Lower lobe of right lung (tissue), 2 donors: ENCODE measurements around the gene LRP1-AS. TPM values are rescaled to one million over a fixed set of nuclear protein-coding genes. Genes with fewer than 3 reads are reported as not detected.

Experiments used
- ATAC-seq, 2 donors: fragments of 200-7000 bp; cut with Tn5 transposase; one replicate each; pipeline ENCODE4 v1.9.1; 2020 to 2022; ENCODE audit warnings: mild to moderate bottlenecking in 2 of 2, moderate library complexity in 2 of 2
- DNase-seq: peaks from one replicate; pipeline ENCODE4 v3.0.0-alpha.2; 2020
- H3K27ac ChIP-seq: fragments of 200-600 bp; one replicate; pipeline ENCODE4 v1.8.0; 2022
- H3K27me3 ChIP-seq: fragments of 200-600 bp; one replicate; pipeline ENCODE4 v1.8.0; 2022; ENCODE audit warnings: low read depth
- H3K36me3 ChIP-seq: fragments of 200-600 bp; one replicate; pipeline ENCODE4 v1.8.0; 2022; ENCODE audit warnings: mild to moderate bottlenecking
- H3K4me1 ChIP-seq: fragments of 200-600 bp; one replicate; pipeline ENCODE4 v1.8.0; 2022
- H3K4me3 ChIP-seq: fragments of 200-600 bp; one replicate; pipeline ENCODE4 v1.8.0; 2022; ENCODE audit warnings: mild to moderate bottlenecking
- H3K9me3 ChIP-seq: fragments of 200-600 bp; one replicate; pipeline ENCODE4 v1.8.0; 2022
- CTCF ChIP-seq: fragments of 200-600 bp; IDR thresholded peaks from one replicate; pipeline ENCODE4 v1.8.0; 2022; ENCODE audit warnings: antibody characterized with exemption, mild to moderate bottlenecking
- intact Hi-C: fragments of 100-400 bp; cut with DNase I; formaldehyde crosslinking; loops from one replicate; pipeline ENCODE4 v1.11.0; 2022
- total RNA-seq: library from RNA; stranded (reverse); fragmentation: NEBNext Ultra II Directional; extraction: Animal tissue kit (Norgen Biotek cat#: 25700); gene quantifications from one replicate; pipeline ENCODE4 v1.2.1, GENCODE V29; 2021
- donor health status: DM: no; HTN: yes; CAD: no; lungs with severe emphysema.

Gene LRP1-AS
- total RNA-seq, 1 donor from 2014 or later = not detected

DNA sequence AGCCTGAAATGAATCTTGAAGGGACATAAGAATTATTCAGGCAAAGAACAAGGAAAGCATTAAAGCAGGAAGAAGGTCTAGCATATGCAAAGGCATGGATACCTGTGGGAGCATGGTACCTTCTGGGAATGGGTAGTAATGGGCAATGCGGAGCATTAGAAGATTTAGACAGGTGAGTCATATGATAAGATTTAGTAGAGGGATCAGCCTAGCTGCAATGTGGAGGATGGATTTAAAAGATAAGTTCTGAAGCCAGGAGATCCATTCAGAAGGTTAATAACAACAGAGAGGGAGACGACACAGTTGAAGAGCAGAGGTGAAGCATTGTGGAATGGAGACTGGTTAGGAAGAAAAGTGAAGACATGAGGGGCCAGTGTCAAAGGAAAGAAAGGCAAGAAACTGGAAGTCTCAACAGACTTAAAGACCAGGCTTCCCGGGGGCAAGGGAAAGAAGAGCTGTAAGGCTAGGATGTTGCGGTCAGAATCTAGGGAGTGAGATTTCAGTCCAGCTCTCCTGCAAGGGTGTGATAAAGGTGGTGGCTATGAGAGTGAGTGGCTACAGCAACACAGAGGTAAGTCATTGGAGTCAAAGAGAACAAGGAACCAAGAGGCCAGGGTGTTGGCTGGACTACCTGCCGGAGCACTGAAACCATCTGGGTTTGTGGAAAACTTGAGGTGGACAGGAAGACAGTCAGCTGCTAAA lies 30.7 kb downstream of the LRP1-AS start:
- Histone ChIP-seq H3K36me3 (no peaks in the 10 kb centered on the region), H3K4me3 (no peak overlapping the region), H3K27me3 (no peaks in the 10 kb centered on the region), H3K27ac (no peak overlapping the region), H3K4me1 (peaks cover 14% of the 10 kb centered on the region), H3K9me3 (no peaks in the 10 kb centered on the region)
- ATAC-seq = no peak
- no peak for DNase-seq
- intact Hi-C loops = no loop called here
- no peak for TF ChIP-seq CTCF

DNA sequence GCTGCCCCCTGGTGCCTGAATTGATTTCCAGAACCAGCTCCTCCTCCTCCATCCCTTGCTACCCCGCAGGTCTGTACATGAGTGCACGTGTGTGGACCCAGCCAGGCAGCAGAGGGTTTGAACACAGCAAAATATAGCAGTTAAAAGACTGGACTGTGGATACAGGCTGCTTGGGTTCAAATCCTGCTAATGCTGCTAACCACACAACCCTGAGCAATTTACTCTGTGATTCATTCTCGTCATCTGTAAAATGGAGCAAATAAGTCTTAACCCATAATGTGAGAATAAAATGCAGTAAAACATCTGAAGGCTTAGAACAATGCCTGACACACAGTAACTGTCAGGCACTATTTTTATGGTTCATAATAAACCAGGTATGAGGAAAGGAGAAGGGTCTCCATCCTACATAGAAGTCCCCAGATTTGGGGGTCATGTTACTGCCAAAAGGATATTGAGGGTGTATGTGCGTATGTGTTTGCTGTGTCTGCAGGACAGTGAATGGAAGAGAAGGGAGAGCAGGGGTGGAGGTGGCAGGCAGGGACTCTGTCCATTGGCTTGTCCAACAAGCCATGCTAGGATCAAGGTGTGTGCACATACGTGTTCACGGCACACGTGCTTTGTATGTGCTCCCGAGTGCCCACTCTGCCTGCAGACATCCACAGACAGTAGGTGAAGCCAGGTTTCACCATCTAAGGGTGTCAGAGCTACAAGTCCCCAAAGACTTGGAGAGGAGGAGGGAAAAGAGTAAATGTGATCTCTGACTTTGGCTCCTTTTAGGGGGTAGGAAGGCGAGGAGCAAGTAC lies 34.7 kb downstream of the LRP1-AS start:
- H3K4me3 ChIP-seq = peak overlapping the region; percentile 95

DNA sequence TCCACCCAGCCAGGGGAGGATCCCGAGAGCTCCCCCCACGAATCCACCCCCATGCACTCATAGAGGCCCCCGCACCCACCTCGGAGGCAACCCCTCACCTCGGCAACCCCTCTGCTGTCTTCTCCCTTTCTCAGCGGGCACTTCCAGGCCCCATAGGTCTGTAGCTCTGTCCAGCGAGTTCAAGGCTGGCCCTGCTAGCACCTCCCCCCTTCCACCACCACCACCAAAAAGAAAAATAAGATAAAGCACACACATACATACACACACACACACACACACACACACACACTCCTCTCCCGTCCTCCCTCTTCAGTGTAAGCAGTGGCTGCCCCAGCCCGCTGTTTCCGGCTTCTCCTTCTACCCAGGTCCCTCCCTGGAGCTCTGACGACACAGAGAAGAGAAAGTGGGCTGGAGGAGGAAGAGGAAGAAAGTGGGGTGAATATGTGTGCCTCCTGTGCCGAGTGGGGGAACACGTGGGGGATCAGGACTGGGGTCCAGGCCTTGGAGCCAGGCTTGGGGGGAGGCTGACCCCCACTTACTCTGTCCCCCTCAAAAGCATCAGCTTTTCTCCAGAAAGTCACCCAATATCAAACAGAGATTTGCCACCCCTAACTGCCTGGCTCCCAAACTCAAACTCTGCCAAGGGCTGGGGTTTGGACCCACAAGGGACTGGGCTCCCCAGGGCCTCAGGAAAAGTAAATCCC lies 36.2 kb downstream of the LRP1-AS start, which contains the start of gene STAT6:
STAT6 (minus strand) TSS at position 332 of the 704 bp plus-strand sequence. CDS start 3,084 bp downstream, outside the sequence.
- ATAC-seq (peak; percentile 88 to 90), DNase-seq (peak; percentile 92)
- Histone ChIP-seq H3K27ac (peak within 1 kb of the TSS; percentile 100), H3K36me3 (peaks cover 24% of the 10 kb centered on the region), H3K27me3 (no peaks in the 10 kb centered on the region), H3K4me3 (peak within 1 kb of the TSS; percentile 95), H3K9me3 (no peaks in the 10 kb centered on the region), H3K4me1 (peaks cover 39% of the 10 kb centered on the region)
- intact Hi-C loops = no loop called here
- no peak for TF ChIP-seq CTCF

More for the DNA sequence above, 34.7 kb downstream of the LRP1-AS start:
- H3K27me3 ChIP-seq = no peaks in the 10 kb centered on the region
- intact Hi-C loops = no loop called here
- peaks cover 33% of the 10 kb centered on the region for H3K4me1 ChIP-seq
- TF ChIP-seq CTCF = peak; percentile 88
- no peak for DNase-seq
- peaks cover 9% of the 10 kb centered on the region for H3K36me3 ChIP-seq
- ATAC-seq = no peak
- H3K27ac ChIP-seq = peak overlapping the region; percentile 100
- H3K9me3 ChIP-seq = no peaks in the 10 kb centered on the region

GRCh38 chr12:57110104-57111030 lies 37.1 kb downstream of the LRP1-AS start:
- Histone ChIP-seq H3K27me3 (no peaks in the 10 kb centered on the region), H3K4me1 (peaks cover 39% of the 10 kb centered on the region), H3K9me3 (no peaks in the 10 kb centered on the region), H3K27ac (peak overlapping the region; percentile 100), H3K4me3 (peak overlapping the region; percentile 95), H3K36me3 (peaks cover 32% of the 10 kb centered on the region)
- ATAC-seq (peak; percentile 13 to 51), DNase-seq (peak; percentile 84)
- intact Hi-C loops = no loop called here
- no peak for TF ChIP-seq CTCF
